ENCODE measurements around the gene CDKN1A.
A peak's percentile ranks its signal among the peaks of the same experiment; 100 is the strongest.
"Not testable (repeated sequence)": the region's sequence is repeated elsewhere in the genome, so short reads cannot be mapped to it uniquely, and the experiment has no call there.

The CDKN1A gene

GRCh38 chr6:36716476-36717093 lies 38.1 kb downstream of the CDKN1A start:
- no peak overlapping the region for H3K27ac ChIP-seq
- peak; percentile 33 for DNase-seq (ENCODE audit: low read depth, low spot score)

DNA sequence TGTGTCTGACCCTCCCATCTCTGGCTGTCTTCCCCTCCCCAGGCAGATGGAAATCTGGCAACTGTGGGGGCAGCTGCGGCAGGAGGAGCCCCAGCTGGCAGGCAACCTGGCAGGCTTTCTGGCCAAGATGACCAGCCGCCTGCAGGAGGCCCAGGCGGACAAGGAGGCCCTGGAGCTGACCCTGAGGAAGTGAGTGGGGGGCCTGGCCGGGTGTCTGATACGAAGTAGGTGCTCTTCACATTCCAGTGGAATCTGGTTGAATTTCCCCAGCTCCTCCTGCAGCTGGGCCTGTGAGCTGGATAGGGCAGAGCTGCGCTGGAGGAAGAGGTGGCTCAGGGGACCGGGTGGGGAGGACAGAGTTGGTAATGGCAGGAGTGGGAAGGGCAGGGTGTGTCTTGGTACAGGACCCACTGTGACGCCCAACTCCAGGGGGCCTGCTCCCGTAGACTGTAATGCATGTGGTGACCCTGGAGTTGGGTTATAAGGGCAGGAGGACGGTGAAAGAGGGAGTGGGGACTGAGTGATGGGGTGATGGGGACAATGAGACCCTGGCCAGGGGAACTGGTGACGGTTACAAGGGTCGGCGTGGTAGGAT lies 38.8 kb downstream of the CDKN1A start:
- no peak overlapping the region for H3K27ac ChIP-seq
- no peak for DNase-seq (ENCODE audit: low read depth, low spot score)

GRCh38 chr6:36717871-36718540 lies 39.5 kb downstream of the CDKN1A start:
- DNase-seq (ENCODE audit: low read depth, low spot score): no peak
- no peak overlapping the region for H3K27ac ChIP-seq

- no peak overlapping the region for H3K27ac ChIP-seq
- no peak for DNase-seq (ENCODE audit: low read depth, low spot score)
Measured at GRCh38 chr6:36718560-36718959, 40.0 kb downstream of the CDKN1A start.

GRCh38 chr6:36719126-36719525 lies 40.6 kb downstream of the CDKN1A start:
- no peak overlapping the region for H3K27ac ChIP-seq
- DNase-seq (ENCODE audit: low read depth, low spot score): no peak

DNA sequence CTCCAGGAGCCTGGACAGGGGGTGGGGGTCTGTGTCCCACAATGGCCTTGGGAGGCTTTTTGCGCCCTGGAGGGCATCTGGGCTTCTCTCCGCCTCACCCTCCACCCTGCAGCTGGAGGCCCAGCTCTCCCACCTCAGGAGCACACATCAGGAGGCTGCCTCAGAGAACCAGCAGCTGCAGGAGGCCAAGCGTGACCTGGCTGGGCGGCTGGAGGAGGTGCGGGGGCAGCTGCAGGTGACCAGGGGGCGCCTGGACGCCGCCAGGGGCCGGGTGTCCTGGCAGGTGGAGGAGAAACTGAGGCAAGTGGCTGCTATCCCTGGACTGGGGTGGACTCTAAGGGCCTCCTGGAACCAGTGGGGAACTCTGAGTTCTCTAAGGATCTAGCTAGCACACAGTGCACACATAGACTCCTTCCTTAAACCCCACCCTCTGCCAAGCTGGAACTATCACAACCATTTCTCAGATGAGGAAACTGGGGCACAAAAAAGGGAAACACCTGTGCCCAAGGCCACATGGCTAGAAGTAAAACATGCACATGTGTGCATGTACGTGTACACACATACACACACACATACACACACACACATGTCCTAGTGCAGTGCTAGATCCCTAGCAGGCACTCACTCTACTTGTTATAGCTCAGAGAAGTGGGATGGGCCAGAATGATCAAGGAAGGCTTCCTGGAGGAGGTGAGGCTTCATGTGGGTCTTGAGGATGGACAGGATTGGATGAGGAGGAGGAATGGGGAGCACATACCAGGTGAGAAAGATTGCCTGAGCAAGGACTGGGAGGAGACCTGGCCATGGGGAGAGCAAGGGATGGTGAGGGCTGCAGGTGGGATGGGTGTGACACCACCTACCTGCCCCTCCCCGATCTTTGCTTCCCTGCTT lies 42.0 kb downstream of the CDKN1A start:
- no peak for DNase-seq (ENCODE audit: low read depth, low spot score)
- no peak overlapping the region for H3K27ac ChIP-seq

- H3K27ac ChIP-seq: no peak overlapping the region
Measured at GRCh38 chr6:36721369-36722140, 43.0 kb downstream of the CDKN1A start.

GRCh38 chr6:36722365-36722764 lies 43.9 kb downstream of the CDKN1A start:
- no peak overlapping the region for H3K27ac ChIP-seq
- no peak for DNase-seq (ENCODE audit: low read depth, low spot score)

More at GRCh38 chr6:36721369-36722140, 43.0 kb downstream of the CDKN1A start:
- no peak for DNase-seq (ENCODE audit: low read depth, low spot score)

DNA sequence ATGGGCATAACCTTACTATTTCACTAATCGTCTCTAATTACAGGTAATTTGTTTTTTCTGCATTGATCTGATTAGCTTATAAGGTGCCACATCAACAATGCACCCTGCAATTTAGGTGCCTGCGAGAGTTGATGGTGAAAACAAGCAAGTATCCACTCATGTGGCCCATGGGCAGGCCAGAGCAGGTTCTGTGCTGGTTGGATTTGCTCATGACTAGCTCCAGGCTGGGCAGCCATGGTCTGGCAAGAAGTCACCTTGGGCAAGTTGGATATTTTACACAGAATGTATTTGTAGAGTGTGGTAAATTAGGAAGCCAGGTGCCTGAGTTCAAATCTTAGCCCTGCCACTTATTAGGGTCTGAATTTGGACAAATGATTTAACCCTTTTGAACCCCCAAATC lies 44.4 kb downstream of the CDKN1A start:
- DNase-seq (ENCODE audit: low read depth, low spot score): peak; percentile 48
- H3K27ac ChIP-seq: no peak overlapping the region

- not testable (repeated sequence) for DNase-seq (ENCODE audit: low read depth, low spot score); H3K27ac ChIP-seq
Measured at GRCh38 chr6:36723992-36724391, 45.5 kb downstream of the CDKN1A start.

GRCh38 chr6:36724514-36725390 lies 46.2 kb downstream of the CDKN1A start:
- no peak for DNase-seq (ENCODE audit: low read depth, low spot score)
- H3K27ac ChIP-seq: no peak overlapping the region

DNA sequence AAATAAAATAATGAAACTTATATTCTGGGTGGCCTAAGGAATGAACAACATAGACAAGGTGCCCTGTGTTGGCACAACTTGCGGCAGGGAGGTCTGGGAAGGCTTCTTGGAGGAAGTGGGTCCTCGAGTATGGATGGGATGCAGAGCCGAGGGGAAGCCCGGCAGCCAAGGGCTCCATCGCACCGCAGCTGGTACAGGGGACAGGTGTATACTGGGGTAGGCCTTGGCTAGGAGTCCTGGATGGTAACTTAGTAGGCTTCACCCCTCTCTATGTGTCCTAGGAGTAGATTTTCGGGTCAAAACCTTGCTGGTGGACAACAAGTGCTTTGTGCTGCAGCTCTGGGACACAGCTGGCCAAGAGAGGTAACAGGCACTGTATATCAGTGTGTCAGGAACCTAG lies 47.1 kb downstream of the CDKN1A start:
- H3K27ac ChIP-seq: no peak overlapping the region
- DNase-seq (ENCODE audit: low read depth, low spot score): no peak

- H3K27ac ChIP-seq: peak overlapping the region; percentile 16
- no peak for DNase-seq (ENCODE audit: low read depth, low spot score)
Measured at GRCh38 chr6:36727505-36728021, 49.0 kb downstream of the CDKN1A start.

DNA sequence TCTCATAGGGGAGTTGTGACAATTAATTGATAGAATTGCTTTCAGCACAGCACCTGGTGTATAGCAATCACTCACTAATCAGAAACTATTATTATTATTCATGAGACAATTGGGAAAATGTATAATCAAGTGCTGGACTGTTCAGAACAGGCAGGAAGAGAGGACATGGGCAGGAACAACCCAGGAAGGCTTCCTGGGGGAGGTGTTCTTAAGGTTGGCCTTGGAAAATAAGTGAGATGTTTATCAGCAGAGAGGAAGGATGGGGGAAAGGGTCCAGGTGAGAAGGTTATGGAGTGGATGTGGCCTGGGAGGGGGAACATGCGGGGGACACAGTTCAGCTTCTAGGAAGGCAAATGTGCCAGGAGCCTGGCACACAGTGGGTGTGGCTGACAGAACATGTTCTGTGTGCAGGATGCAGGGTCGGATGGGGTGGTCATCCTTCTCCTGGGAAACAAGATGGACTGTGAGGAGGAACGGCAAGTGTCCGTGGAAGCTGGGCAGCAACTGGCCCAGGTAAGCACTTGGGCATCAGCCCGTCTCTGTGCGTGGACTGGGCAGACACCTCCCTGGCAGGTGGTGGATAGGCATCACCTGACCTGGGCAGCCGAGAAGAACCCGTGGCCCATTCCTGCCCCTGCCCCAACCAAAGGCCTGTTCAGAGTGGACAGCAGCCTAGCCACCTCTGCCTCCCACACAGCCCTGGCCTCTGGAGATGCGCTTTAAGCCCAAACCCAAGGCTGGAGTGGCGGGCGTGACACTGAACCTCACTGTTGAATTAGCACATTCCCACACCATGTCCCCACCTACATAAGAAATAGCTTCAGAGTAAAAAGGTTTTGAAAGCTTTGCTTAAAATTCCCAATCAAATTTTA lies 50.0 kb downstream of the CDKN1A start:
- peak overlapping the region; percentile 16 for H3K27ac ChIP-seq
- DNase-seq (ENCODE audit: low read depth, low spot score): no peak

DNA sequence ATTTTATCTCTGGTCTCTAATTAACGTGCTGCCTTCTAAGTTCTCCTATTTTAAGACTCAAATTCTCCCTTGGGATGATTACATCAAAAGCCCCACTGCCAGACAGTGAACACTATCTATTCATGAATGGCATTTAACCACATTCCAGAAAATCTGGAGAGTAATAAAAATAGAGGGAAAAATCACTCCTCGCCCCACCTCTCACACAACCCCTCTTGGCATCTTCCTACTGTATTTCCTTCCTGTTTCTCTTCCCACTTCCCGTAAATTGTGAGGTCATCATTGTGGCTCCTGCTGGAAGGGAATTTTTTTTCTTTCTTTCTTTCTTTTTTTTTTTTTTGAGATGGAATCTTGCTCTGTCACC lies 50.6 kb downstream of the CDKN1A start:
- H3K27ac ChIP-seq: no peak overlapping the region
- no peak for DNase-seq (ENCODE audit: low read depth, low spot score)

DNA sequence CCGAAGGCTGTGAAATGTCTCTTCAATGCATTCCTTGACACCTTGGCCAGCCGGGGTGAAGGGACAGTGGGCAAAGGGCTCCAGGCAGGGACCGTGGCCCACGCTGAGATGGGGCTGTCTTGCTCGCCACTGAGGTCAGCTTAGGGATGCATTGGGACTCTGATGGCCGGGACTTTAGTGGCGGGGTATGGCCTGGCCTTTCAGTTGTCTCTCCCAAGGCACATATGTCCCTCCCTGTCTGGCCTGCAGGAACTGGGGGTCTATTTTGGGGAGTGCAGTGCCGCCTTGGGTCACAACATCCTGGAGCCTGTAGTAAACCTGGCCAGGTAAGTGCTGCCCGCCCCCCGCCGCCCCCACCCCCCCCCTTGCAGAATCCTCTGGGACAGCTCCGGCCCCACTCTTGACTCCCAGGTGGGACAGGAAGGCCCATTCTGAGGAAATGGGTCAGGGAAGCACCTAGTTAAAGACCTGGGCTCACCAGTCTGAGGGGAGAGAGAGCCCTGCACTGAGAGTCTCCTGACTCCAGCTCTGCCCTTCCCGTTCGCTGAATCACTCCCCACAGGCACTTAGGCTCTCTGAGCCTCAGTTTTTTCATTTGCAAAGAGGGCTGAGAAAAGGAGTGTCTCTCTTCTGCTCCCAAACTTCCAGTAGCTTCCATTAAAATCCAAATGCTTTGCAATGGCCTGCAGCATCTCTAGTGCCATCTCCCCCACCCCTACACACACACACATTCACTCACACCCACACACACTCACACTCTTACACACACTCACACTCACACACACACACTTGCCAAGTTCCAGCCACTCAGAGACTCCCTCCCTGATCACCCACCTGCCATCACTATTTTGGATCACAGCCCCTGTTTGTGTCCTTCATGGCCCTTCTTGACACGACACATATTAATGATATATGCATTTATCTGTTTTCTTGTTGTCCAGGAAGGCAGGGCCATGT lies 52.2 kb downstream of the CDKN1A start:
- DNase-seq (ENCODE audit: low read depth, low spot score): no peak

More for the DNA sequence above, 52.2 kb downstream of the CDKN1A start:
- no peak overlapping the region for H3K27ac ChIP-seq

All from epithelial cell of prostate (primary cell).